CD4-positive, alpha-beta T cell treated with Interleukin-6 at 100 ng/mL for 8 hours (primary cell): Measurements from ENCODE around the gene MED15.

Source experiments
- DNase-seq: peaks from one replicate; pipeline ENCODE4 v3.0.0-alpha.2; 2020; ENCODE audit warnings: mixed read lengths, low spot score

MED15 gene

DNA sequence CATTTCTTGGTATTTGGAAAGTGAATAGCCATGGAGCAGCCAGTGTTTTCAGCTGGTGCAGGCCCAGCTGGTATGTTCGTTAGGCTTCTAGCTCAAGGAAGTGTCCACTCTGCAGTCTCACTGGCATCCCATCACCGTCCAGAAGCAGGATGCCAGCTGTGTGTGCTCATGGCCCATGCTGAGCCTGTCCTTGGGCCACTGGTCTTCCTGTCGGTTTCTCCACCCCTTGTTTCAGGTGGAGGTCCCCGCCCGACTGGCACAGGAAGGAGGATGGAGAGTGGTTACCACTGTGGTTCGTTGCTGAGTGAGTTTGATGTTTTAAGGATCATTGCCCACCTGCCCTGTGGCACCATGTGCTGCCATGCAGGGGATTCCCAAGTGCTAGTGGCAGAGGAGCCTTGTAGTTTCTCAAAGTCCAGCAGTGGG is 63.7 kb downstream of the MED15 start:
- DNase-seq = no peak

- peak; percentile 52 for DNase-seq
These were observed 64.2 kb downstream of the MED15 start for GRCh38 chr22:20571531-20572007.

DNA sequence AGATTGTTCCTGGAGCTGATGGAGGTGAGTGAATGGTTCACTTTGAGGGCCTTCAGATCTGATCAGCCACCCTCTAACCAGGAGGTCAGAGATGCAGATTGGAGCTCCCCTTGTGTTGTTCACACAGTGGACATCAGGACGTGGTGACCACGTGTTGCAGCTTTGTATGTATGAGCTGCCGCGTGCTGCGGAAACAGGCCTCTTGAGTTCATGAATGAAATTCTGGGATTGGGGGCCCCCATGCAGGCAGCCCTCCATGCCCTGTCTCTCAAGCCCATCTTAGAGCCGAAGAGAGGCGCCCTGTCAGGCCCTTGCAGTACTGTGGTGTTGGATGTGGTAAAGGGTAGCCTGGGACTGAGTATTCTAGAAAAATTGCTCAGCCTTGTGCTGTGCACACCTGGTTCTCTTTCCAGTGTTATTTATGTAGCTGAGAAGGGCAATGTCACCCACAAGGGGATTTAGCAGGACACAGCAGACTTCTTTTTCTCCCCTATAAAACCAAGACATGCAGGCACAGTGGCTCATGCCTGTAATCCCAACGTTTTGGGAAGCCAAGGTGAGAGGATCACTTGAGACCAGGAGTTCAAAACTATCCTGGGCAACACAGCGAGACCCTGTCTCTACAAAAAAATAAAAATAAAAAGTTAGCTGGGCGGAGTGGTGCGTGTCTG is 64.9 kb downstream of the MED15 start:
- no peak for DNase-seq

DNA sequence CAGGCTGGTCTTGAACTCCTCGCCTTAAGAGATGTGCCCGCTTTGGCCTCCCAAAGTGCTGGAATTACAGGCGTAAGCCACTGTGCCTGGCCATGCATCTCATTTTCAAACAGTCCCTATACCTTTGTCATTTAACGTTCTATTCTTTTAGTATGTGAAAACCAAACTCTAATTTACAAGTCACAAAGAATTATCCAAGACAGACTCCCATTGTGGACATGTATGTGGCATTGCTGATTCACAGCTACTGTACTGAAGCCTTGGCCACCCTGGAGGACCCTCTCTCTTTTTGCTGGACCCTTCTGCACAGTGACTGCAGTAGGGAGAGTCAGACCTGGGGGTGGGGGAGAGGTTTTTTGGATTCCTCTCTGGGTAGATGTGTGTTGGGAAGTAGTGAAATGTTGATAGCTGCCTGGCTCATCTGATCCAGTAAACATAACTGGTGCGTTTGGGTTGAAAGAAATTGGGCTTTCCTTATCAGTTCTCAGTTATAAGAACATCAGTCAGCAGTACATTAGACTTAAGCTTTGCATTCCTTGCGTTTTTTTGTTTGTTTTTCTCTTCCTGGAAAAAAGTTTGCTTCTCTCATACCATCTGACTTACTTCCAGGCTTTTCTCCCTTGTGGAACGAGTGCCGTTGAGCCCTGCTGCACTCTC is 65.9 kb downstream of the MED15 start:
- DNase-seq = no peak

GRCh38 chr22:20573833-20574615 is 66.6 kb downstream of the MED15 start:
- DNase-seq = no peak

GRCh38 chr22:20574920-20575353 is 67.5 kb downstream of the MED15 start:
- DNase-seq = no peak

DNA sequence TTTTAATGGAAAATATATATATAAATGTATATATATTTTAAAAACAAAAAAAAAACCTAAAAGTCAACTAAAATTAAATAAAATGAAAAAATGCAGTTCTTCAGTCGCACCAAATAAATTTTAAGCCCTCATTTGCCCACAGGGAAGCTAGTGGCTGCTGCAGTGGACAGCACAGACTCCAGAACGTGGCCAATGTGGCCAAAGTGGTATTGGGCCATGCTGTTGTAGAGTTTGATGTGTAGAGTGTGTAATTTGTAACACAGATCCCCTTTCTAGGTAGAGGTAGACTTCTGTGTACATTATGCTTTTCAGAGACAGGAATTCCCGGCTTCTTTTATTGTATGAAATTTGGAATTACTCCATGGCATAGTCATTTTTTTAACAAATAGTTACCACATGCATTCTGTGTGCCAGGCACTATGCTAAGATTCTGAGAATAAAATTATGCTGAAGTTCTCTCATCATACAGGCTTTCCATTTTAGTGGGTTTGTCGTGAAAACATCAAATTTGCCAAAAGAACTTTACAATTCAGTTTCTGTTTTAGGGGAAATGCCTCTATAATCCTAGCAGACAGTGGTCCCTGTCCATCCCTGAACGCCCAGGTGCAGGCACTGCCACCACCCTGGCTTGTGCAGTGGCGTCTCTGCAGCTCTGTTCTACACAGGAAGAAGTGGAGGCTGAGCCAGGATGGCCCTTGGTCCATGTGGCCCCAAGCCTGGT is 68.5 kb downstream of the MED15 start:
- DNase-seq = no peak

GRCh38 chr22:20576445-20576816 is 69.0 kb downstream of the MED15 start:
- DNase-seq = no peak

DNA sequence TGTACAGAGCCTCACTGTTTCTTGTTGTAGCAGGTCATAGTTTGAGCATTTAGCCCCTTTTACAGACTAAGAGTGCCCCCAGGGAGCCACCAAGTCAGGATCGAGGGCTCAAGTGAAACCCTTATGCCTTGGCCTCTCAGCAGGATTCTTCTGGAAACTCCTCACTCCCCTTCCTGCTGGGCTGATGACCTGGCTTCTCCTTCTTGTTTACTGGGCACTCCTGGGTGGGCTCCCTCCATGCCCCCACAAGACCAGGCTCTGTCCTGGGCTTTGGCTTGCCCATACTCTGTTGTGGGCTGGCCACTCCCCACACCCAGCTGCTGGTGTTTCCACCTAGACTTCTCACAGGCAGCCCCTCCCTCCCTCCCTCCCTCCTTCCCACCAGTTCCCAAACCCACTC is 69.6 kb downstream of the MED15 start:
- no peak for DNase-seq

DNA sequence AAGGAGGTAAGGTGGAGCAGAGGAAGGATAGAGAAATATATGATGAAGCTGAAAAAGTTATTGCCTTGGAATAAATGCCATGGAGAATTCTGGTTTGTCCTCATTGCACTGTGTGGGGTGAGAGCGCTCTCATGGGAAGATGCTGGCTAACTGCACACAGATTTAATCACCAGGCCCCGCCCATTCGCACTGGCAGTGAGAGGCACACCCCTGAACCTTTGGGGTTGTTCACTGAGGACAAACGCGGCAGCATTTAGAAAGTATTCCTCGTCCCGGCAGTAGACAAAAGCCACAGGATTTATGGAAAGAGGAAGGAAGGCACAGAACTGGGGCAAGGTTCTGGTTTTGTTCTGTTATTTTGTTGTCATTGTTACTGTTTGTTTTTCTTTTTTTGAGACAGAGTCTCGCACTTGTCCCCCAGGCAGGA is 70.2 kb downstream of the MED15 start:
- DNase-seq = no peak

- DNase-seq = no peak
These were observed 70.8 kb downstream of the MED15 start for GRCh38 chr22:20578192-20578591.

- no peak for DNase-seq
These were observed 71.3 kb downstream of the MED15 start for GRCh38 chr22:20578707-20579106.

- no peak for DNase-seq
These were observed 72.1 kb downstream of the MED15 start for GRCh38 chr22:20579273-20580120.

DNA sequence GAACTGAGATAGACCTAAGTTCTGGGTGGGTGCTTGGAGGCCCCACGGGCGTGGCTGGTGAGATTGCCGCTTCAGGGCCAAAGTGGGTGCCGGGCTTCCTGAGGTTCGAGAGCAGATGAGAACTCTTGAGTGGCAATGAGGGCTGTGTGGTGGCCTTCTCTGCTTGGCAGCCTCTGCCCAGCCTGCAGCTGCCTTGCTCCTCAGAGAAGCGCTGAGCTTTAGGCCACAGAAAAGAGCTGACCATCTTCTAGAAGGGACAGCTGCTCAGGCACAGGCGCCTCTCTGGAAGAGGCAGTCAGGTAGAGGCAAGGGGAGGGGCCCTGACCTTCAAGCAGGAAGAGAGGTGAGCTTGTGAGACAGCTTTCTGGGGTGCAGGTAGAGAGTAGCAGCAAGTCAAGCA is 72.8 kb downstream of the MED15 start:
- DNase-seq = no peak

GRCh38 chr22:20580611-20581502 is 73.4 kb downstream of the MED15 start:
- DNase-seq = no peak

DNA sequence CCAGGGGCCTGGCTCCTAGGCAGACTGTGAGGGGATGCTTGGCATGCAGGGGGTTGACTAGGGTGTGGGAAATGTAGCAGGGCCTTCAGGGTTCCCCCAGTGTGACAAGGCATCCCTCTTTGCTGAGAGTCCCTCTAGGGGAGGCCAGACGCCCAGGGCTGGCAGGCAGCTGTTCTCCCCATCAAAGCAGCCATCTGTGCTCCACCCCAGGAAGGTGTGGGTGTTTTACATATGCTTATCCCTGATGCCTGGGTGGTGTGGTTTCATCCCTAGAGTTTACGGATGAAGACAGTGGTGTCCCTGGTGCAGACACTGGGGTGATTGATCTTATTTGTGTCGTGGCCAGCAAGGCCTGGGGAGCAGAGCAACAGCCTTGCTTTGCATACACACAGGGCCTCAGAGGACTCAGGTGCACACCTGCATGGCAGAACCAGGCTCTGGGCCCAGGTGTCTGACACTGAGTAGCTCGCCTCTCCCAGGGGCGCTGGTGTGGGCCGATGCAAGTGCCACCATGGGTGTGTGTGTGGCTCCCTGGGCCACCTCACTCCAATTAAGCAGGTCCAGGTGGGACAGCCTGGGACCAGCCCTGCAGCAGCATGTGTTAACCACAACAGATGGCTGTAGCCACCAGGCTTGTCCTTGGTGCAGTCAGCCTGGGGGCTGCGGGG is 74.2 kb downstream of the MED15 start:
- no peak for DNase-seq

DNA sequence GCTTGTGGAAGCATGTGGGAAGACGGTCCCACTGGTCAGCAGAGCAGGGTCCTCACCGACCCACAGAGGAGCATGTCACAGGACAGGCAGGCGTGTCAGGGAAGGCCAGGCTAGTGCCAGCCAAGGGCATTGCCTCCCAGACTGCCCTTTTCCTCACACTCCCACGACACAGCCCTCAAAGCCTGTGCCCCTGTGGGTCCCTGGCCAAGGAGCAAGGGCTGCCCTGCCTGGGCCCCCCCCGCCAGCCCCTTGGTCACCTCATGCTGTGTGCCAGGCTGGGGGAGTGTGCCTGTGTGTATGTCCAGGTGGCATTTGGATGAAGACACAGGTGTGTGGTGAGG is 74.7 kb downstream of the MED15 start:
- DNase-seq = no peak

DNA sequence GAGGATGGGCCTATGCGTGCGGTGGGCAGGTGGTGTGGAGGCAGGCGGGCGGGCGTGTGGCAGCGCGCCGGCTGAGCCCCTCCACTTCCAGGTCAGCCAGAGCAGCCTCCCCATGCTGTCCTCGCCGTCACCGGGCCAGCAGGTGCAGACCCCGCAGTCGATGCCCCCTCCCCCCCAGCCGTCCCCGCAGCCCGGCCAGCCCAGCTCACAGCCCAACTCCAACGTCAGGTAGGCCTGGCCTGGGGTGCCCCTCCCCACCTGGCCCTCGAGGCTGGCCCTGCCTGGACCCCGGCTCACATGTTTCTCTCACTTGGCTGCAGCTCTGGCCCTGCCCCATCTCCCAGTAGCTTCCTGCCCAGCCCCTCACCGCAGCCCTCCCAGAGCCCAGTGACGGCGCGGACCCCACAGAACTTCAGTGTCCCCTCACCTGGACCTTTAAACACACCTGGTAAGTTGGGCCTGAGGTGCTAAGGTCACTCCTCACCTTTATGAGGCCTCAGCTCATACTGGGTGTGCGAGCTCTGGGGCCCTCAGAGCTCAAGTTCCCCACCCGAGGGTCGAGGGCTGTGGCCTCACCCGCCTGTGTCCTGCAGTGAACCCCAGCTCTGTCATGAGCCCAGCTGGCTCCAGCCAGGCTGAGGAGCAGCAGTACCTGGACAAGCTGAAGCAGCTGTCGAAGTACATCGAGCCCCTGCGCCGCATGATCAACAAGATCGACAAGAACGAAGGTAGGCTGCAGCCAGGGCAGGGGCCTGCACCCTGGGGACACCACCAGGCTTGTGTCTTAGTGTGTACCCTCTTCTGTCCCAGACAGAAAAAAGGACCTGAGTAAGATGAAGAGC is 75.3 kb downstream of the MED15 start:
- no peak for DNase-seq

GRCh38 chr22:20583471-20583922 is 76.1 kb downstream of the MED15 start:
- DNase-seq = no peak
